Upper lobe of left lung (tissue), 4 donors: ENCODE measurements around the gene TMEM269.

ENCODE experiments used
- CTCF ChIP-seq, 6 experiments: fragments of 450-650 bp in 4 of 6; fragments of 200-600 bp in 2 of 6; sonication (generic) in 2 of 6; IDR thresholded peaks; one replicate each; pipeline ENCODE4 v1.5.1; 2016 to 2019; ENCODE audit warnings: antibody characterized with exemption in 6 of 6
- POLR2A ChIP-seq, 4 donors: fragments of 450-650 bp; IDR thresholded peaks; one replicate each; pipeline ENCODE4 v1.5.1; 2016 to 2017; ENCODE audit warnings: antibody characterized with exemption in 4 of 4, mild to moderate bottlenecking in 2 of 4
- POLR2AphosphoS5 ChIP-seq, 2 donors: sonication (generic); formaldehyde crosslinking; IDR thresholded peaks; one replicate each; pipeline ENCODE4 v1.5.1; 2017; ENCODE audit warnings: antibody characterized with exemption in 2 of 2

- TF ChIP-seq CTCF (IDR thresholded peaks at IDR 0.05), result no peak
- no peak for TF ChIP-seq POLR2A (IDR thresholded peaks at IDR 0.05)
- TF ChIP-seq POLR2AphosphoS5 (IDR thresholded peaks at IDR 0.05), result no peak
Observed at GRCh38 chr1:42739753-42740700, 44.8 kb upstream of the TMEM269 start, which contains the start of gene CLDN19.
